ENCODE results near the gene POU6F2.
A peak's percentile ranks its signal among the peaks of the same experiment; 100 is the strongest.

The POU6F2 gene

DNA sequence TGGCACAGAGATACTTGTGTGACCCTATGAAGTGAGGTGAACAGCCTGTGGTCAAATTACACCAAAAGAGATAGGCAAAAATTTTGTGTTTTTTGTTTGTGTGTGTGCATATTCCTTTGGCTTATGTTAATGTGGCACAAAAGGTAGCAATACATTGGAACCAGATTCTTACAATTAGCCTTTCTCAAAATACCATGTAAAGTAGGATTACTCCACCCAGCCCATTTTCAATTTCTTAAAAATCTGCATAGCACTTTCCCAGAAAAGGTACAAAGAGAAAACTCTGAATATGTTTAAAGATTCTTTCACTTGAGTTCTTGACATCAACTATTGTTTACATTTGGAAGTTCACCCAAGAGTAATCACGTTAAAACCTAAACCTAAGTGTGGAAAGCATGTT lies 431.2 kb downstream of the POU6F2 start:
- Histone ChIP-seq H3K4me1 (ENCODE audit: insufficient read depth, low read length, poor library complexity, severe bottlenecking) (peaks cover under 1% of the 10 kb centered on the region), H3K9me3 (ENCODE audit: insufficient read depth, low read depth, low read length) (no peaks in the 10 kb centered on the region), H4K20me1 (ENCODE audit: insufficient read depth, low read length, poor library complexity, severe bottlenecking) (no peaks in the 10 kb centered on the region), H3K9ac (ENCODE audit: low read depth, low read length, poor library complexity, severe bottlenecking) (no peak overlapping the region), H3K9me2 (replicated peaks; ENCODE audit: low read depth, low read length) (no peaks in the 10 kb centered on the region), H2AFZ (ENCODE audit: low read length) (no peak overlapping the region), H3K4me3 (ENCODE audit: low read length, poor library complexity, severe bottlenecking) (no peak overlapping the region), H3F3A (ENCODE audit: low read depth) (no peaks in the 10 kb centered on the region), H3K27me3 (ENCODE audit: insufficient read depth, low read length, poor library complexity, severe bottlenecking) (no peaks in the 10 kb centered on the region), H3K36me3 (ENCODE audit: insufficient read depth, low read length) (no peaks in the 10 kb centered on the region), H3K79me2 (ENCODE audit: insufficient read depth, low read length) (no peaks in the 10 kb centered on the region), H3K4me2 (ENCODE audit: low read depth, low read length, poor library complexity, severe bottlenecking) (no peak overlapping the region)
- no peak for TF ChIP-seq EZH2phosphoT487 (IDR thresholded peaks at IDR 0.05; ENCODE audit: borderline replicate concordance)
- TF ChIP-seq, protein P1, sequence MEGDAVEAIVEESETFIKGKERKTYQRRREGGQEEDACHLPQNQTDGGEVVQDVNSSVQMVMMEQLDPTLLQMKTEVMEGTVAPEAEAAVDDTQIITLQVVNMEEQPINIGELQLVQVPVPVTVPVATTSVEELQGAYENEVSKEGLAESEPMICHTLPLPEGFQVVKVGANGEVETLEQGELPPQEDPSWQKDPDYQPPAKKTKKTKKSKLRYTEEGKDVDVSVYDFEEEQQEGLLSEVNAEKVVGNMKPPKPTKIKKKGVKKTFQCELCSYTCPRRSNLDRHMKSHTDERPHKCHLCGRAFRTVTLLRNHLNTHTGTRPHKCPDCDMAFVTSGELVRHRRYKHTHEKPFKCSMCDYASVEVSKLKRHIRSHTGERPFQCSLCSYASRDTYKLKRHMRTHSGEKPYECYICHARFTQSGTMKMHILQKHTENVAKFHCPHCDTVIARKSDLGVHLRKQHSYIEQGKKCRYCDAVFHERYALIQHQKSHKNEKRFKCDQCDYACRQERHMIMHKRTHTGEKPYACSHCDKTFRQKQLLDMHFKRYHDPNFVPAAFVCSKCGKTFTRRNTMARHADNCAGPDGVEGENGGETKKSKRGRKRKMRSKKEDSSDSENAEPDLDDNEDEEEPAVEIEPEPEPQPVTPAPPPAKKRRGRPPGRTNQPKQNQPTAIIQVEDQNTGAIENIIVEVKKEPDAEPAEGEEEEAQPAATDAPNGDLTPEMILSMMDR (conservative IDR thresholded peaks at IDR 0.05; ENCODE audit: low read length), result no peak

DNA sequence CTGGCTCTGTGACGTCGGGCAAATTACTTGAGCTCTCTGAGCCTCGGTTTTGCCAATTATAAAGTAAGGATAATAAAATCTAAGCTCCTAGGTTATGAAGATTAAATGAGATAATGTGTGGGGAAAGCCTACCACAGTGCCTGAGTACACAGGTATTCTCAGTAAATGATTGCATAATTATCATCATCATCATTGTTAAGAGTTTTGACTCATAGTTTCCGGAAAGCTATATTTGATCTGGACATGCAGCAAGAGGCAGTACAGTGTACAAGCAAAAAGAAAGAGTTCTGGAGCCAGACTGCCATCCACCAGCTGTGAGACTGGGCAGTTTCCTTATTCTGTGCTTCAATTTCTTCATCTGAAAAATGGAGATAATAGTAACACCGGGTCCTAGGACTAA lies 432.9 kb downstream of the POU6F2 start:
- Histone ChIP-seq H3K9ac (ENCODE audit: low read depth, low read length, poor library complexity, severe bottlenecking) (no peak overlapping the region), H3K79me2 (ENCODE audit: insufficient read depth, low read length) (no peaks in the 10 kb centered on the region), H3K4me3 (ENCODE audit: low read length, poor library complexity, severe bottlenecking) (no peak overlapping the region), H2AFZ (ENCODE audit: low read length) (no peak overlapping the region), H4K20me1 (ENCODE audit: insufficient read depth, low read length, poor library complexity, severe bottlenecking) (no peaks in the 10 kb centered on the region), H3K9me3 (ENCODE audit: insufficient read depth, low read depth, low read length) (no peaks in the 10 kb centered on the region), H3K4me1 (ENCODE audit: insufficient read depth, low read length, poor library complexity, severe bottlenecking) (peaks cover 9% of the 10 kb centered on the region), H3K4me2 (ENCODE audit: low read depth, low read length, poor library complexity, severe bottlenecking) (no peak overlapping the region), H3K36me3 (ENCODE audit: insufficient read depth, low read length) (no peaks in the 10 kb centered on the region), H3K27me3 (ENCODE audit: insufficient read depth, low read length, poor library complexity, severe bottlenecking) (no peaks in the 10 kb centered on the region), H3F3A (ENCODE audit: low read depth) (no peaks in the 10 kb centered on the region), H3K9me2 (replicated peaks; ENCODE audit: low read depth, low read length) (no peaks in the 10 kb centered on the region)
- no peak for TF ChIP-seq EZH2phosphoT487 (IDR thresholded peaks at IDR 0.05; ENCODE audit: borderline replicate concordance)
- TF ChIP-seq, protein P1 (conservative IDR thresholded peaks at IDR 0.05; ENCODE audit: low read length), result no peak

DNA sequence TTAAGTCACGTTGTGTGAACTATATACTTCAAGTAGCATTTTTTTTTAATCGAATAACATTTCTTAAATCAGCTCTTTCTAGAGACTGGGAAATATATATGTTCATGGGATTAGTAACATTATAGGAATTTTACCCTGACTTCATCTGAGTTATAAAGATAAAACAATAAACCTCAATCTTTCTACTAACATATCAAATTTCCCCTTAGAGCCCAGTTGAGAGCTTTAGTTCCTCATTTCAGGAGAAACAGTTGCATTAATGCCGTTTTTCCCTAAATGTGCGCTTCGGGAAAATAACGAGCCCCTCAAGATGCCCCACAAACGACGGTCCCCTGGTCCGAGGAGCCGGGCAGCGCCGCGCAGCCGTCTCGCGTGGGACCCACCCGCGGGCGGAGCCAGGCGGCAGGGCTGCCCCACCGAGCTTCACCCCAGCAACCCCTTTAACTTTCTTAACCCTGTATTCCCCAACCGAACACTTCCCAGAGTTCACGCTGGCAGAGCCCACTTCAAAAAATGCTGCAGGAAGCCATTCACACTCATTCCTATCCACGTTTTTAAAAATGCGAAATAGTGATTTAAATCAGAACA lies 436.0 kb downstream of the POU6F2 start:
- peak overlapping the region; percentile 89 for H3K4me2 ChIP-seq (ENCODE audit: low read depth, low read length, poor library complexity, severe bottlenecking)
- TF ChIP-seq EZH2phosphoT487 (IDR thresholded peaks at IDR 0.05; ENCODE audit: borderline replicate concordance), result no peak
- TF ChIP-seq, protein P1 (conservative IDR thresholded peaks at IDR 0.05; ENCODE audit: low read length), result no peak
- no peaks in the 10 kb centered on the region for H3K36me3 ChIP-seq (ENCODE audit: insufficient read depth, low read length)
- H3K27me3 ChIP-seq (ENCODE audit: insufficient read depth, low read length, poor library complexity, severe bottlenecking), result no peaks in the 10 kb centered on the region
- no peaks in the 10 kb centered on the region for H3K79me2 ChIP-seq (ENCODE audit: insufficient read depth, low read length)
- no peaks in the 10 kb centered on the region for H3F3A ChIP-seq (ENCODE audit: low read depth)
- no peaks in the 10 kb centered on the region for H3K9me3 ChIP-seq (ENCODE audit: insufficient read depth, low read depth, low read length)
- H3K4me3 ChIP-seq (ENCODE audit: low read length, poor library complexity, severe bottlenecking), result peak overlapping the region; percentile 74
- H3K9me2 ChIP-seq (replicated peaks; ENCODE audit: low read depth, low read length), result no peaks in the 10 kb centered on the region
- peaks cover 9% of the 10 kb centered on the region for H3K4me1 ChIP-seq (ENCODE audit: insufficient read depth, low read length, poor library complexity, severe bottlenecking)
- peak overlapping the region; percentile 37 for H3K9ac ChIP-seq (ENCODE audit: low read depth, low read length, poor library complexity, severe bottlenecking)
- peak overlapping the region; percentile 94 for H2AFZ ChIP-seq (ENCODE audit: low read length)
- H4K20me1 ChIP-seq (ENCODE audit: insufficient read depth, low read length, poor library complexity, severe bottlenecking), result no peaks in the 10 kb centered on the region

Data from Loucy (cell line).